T-cell (primary cell): Measurements from ENCODE around the gene CRP. TPM values are rescaled to one million over a fixed set of nuclear protein-coding genes. Genes with fewer than 3 reads are reported as not detected.

Experiments
- ATAC-seq, 4 experiments: fragments of 200-7000 bp in 3 of 4; fragments of 150-1000 bp in 1 of 4; cut with Tn5 transposase; replicated peaks in 1 of 4; 1 replicate in 3 of 4; 2 replicates in 1 of 4; pipeline ENCODE4 v1.10.0; 2021; ENCODE audit warnings: moderate library complexity in 3 of 4, mild to moderate bottlenecking in 2 of 4, moderate number of reproducible peaks in 1 of 4
- CTCF ChIA-PET, 2 donors: fragments of 300-600 bp; sonication (Branson Sonifier 250); formaldehyde crosslinking; loops; one replicate each; lab custom pipeline; 2022; ENCODE audit warnings: antibody characterized with exemption in 2 of 2; lab: Charles Lee
- POLR2A ChIA-PET, 2 donors: fragments of 300-600 bp; sonication (Branson Sonifier 250); formaldehyde crosslinking; loops; one replicate each; lab custom pipeline; 2022; ENCODE audit warnings: antibody characterized with exemption in 2 of 2; lab: Charles Lee
- DNase-seq, 35 experiments: peaks; one replicate each; pipeline versions ENCODE4 v3.0.0 to v3.0.0-alpha.2; 2013 to 2023
- H3K27ac ChIP-seq: one replicate; pipeline ENCODE4 v1.5.1; 2013; ENCODE audit warnings: low read length
- H3K27me3 ChIP-seq, 2 experiments: replicated peaks in 1 of 2; 1 replicate in 1 of 2; 2 replicates in 1 of 2; pipeline versions ENCODE4 v1.6.1 to v1.7.0; 2013; ENCODE audit warnings: low read length in 1 of 2, mixed read lengths in 1 of 2; ENCODE audit not compliant: control insufficient read depth in 2 of 2, insufficient read depth in 2 of 2; ENCODE audit errors: extremely low read depth in 1 of 2
- H3K36me3 ChIP-seq, 2 donors: 1 replicate in 1 of 2; 2 replicates in 1 of 2; pipeline versions ENCODE4 v1.6.1 to v1.7.0; 2013; ENCODE audit warnings: low read length in 1 of 2; ENCODE audit not compliant: control insufficient read depth in 2 of 2, insufficient read depth in 1 of 2; ENCODE audit errors: extremely low read depth in 1 of 2
- H3K4me1 ChIP-seq, 2 experiments: 1 replicate in 1 of 2; 2 replicates in 1 of 2; pipeline versions ENCODE4 v1.6.1 to v1.7.0; 2013; ENCODE audit warnings: low read length in 2 of 2, mixed read lengths in 1 of 2; ENCODE audit not compliant: insufficient read depth in 2 of 2, control insufficient read depth in 1 of 2; ENCODE audit errors: extremely low read depth in 1 of 2
- H3K4me3 ChIP-seq, 2 donors: 1 replicate in 1 of 2; 2 replicates in 1 of 2; pipeline versions ENCODE4 v1.5.1 to v1.7.0; 2013; ENCODE audit warnings: mild to moderate bottlenecking in 2 of 2, low read length in 1 of 2, moderate library complexity in 1 of 2; ENCODE audit not compliant: control insufficient read depth in 1 of 2; ENCODE audit errors: extremely low read depth in 1 of 2
- H3K9me3 ChIP-seq: 2 replicates; pipeline ENCODE4 v1.7.0; 2013
- H3K27ac Mint-ChIP-seq, 2 donors: one replicate each; pipeline ENCODE4 v1.8.0; 2020 to 2021; ENCODE audit warnings: mild to moderate bottlenecking in 2 of 2, mixed read lengths in 2 of 2
- H3K27me3 Mint-ChIP-seq, 2 donors: one replicate each; pipeline ENCODE4 v1.8.0; 2021 to 2022; ENCODE audit warnings: mixed read lengths in 2 of 2
- H3K36me3 Mint-ChIP-seq: one replicate; pipeline ENCODE4 v1.8.0; 2021; ENCODE audit warnings: mixed read lengths
- H3K4me1 Mint-ChIP-seq, 3 donors: one replicate each; pipeline ENCODE4 v1.8.0; 2020 to 2022; ENCODE audit warnings: mixed read lengths in 3 of 3, mild to moderate bottlenecking in 1 of 3
- H3K4me3 Mint-ChIP-seq, 3 donors: one replicate each; pipeline ENCODE4 v1.8.0; 2020 to 2022; ENCODE audit warnings: mild to moderate bottlenecking in 3 of 3, mixed read lengths in 3 of 3, moderate library complexity in 3 of 3
- H3K9me3 Mint-ChIP-seq, 3 donors: one replicate each; pipeline ENCODE4 v1.8.0; 2020 to 2022; ENCODE audit warnings: mixed read lengths in 3 of 3
- WGBS: methylation state at CpG from one replicate; pipeline ENCODE4 v1.1.5; 2013; ENCODE audit warnings: missing lambda C conversion rate; ENCODE audit not compliant: insufficient coverage; 5-methylcytosine and 5-hydroxymethylcytosine counted together
- total RNA-seq, 35 experiments: library from RNA in 6 of 35; stranded (reverse) in 6 of 35; fragments of 120-200 nt in 1 of 35; gene quantifications; one replicate each; pipeline versions ENCODE4 v1.2.1 to v1.2.4 and lab custom pipeline; 2013 to 2026

CRP gene
- total RNA-seq, 5 donors from 2014 or later (not counting 1 experiment from before 2014, with no cell fraction given): 0.73 to 2.1 (median 1.7) TPM; not detected in 2

- Mint-ChIP-seq H3K27me3 (peaks cover 23 to 35% of the 10 kb centered on the region in 2 donors), H3K27ac (no peak overlapping the region), H3K4me1 (no peaks in the 10 kb centered on the region), H3K36me3 (peaks cover 3% of the 10 kb centered on the region), H3K9me3 (peaks cover 13 to 29% (median 22%) of the 10 kb centered on the region in 3 donors), H3K4me3 (no peak overlapping the region)
- H3K36me3 ChIP-seq: no peaks in the 10 kb centered on the region
- DNase-seq: no peak
- H3K27ac ChIP-seq: no peak overlapping the region
- H3K9me3 ChIP-seq: peaks cover 3% of the 10 kb centered on the region
- ChIA-PET POLR2A (no interaction called here), CTCF (no interaction called here)
- H3K4me1 ChIP-seq: no peaks in the 10 kb centered on the region
- no peak overlapping the region for H3K4me3 ChIP-seq
- ATAC-seq: no peak
- no CpG with 5 or more reads among the region's 3 CpGs for WGBS
- no peaks in the 10 kb centered on the region for H3K27me3 ChIP-seq
Observed at GRCh38 chr1:159664247-159664646, 50.1 kb downstream of the CRP start.

DNA sequence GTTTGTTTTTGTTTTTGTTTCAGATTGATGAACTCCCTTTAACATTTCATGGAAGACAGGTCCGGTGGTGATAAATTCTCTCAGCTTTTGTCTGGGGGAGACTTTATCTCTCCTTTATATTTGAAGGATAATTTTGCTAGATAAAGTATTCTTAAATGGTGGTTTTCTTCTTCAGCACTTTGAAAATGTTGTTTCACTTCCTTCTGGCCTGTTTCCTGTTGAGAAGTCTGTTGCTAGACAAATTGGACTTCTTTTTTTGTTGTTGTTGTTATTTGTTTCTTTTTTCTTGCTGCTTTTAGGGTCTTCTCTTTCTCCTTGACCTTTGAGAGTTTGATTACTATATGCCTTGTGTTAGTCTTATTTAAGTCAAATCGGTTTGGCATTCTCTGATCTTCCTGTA lies 50.8 kb downstream of the CRP start:
- H3K36me3 Mint-ChIP-seq: peaks cover 3% of the 10 kb centered on the region
- peaks cover 23 to 35% of the 10 kb centered on the region in 2 donors for H3K27me3 Mint-ChIP-seq
- DNase-seq (no peak), ATAC-seq (no peak)
- no peak overlapping the region for H3K4me3 Mint-ChIP-seq
- WGBS: no CpG with 5 or more reads among the region's 2 CpGs
- H3K9me3 Mint-ChIP-seq: peaks cover 13 to 29% (median 22%) of the 10 kb centered on the region in 3 donors
- POLR2A ChIA-PET: no interaction called here
- H3K36me3 ChIP-seq: no peaks in the 10 kb centered on the region
- no peak overlapping the region for H3K27ac Mint-ChIP-seq
- H3K9me3 ChIP-seq: peaks cover 3% of the 10 kb centered on the region
- H3K27me3 ChIP-seq: no peaks in the 10 kb centered on the region
- no peak overlapping the region for H3K4me3 ChIP-seq
- H3K4me1 ChIP-seq: no peaks in the 10 kb centered on the region
- H3K4me1 Mint-ChIP-seq: no peaks in the 10 kb centered on the region
- CTCF ChIA-PET: no interaction called here
- H3K27ac ChIP-seq: no peak overlapping the region

Other genes with a start within 250 kb of the CRP start
- gene OR10J5, start 178.6 kb downstream of the CRP start, total RNA-seq: not detected
- gene APCS, start 126.8 kb downstream of the CRP start, total RNA-seq: 1 to 10 TPM in 1 of 5 donors, not detected in 4; 1.0 TPM
- 10 to 100 TPM in 4 of 5 donors, 1 to 10 TPM in 1; 8.8 to 17.1 (median 14.3) TPM for gene DUSP23, start 66.4 kb upstream of the CRP start, total RNA-seq
- gene FCRL6, start 87.8 kb upstream of the CRP start, total RNA-seq: 10 to 100 TPM in 2 of 5 donors, 1 to 10 TPM in 3; 1.2 to 43.3 (median 5.8) TPM
- gene SLAMF8, start 112.3 kb upstream of the CRP start, total RNA-seq: 1 to 10 TPM in 1 of 5 donors, under 1 TPM in 3, not detected in 1; 0.41 to 1.0 (median 0.69) TPM
- gene VSIG8, start 148.1 kb upstream of the CRP start, total RNA-seq: not detected
- gene CFAP45, start 185.6 kb upstream of the CRP start, total RNA-seq: 1 to 10 TPM; 1.2 to 4.7 (median 1.5) TPM
- 100 to 1,000 TPM; 210 to 372 (median 245) TPM for gene TAGLN2, start 210.9 kb upstream of the CRP start, total RNA-seq
- under 1 TPM in 3 of 5 donors, not detected in 2; 0.06 to 0.16 (median 0.12) TPM for gene IGSF9, start 231.0 kb upstream of the CRP start, total RNA-seq
- gene SLAMF9, start 239.6 kb upstream of the CRP start, total RNA-seq: not detected